ENCODE measurements around the gene USB1. TPM values are rescaled to one million over a fixed set of nuclear protein-coding genes. Genes with fewer than 3 reads are reported as not detected.

The USB1 gene
- total and polyA plus RNA-seq, 4 donors: 14.7 to 72.7 (median 38.7) TPM

GRCh38 chr16:57957673-57958392 is 43.4 kb upstream of the USB1 start:
- no peak overlapping the region for H3K9ac ChIP-seq (ENCODE audit: insufficient read depth in 1 of 2, low read length in 2 of 2)
- ATAC-seq (ENCODE audit: insufficient read depth, low FRiP score): no peak
- H3K9me3 ChIP-seq (ENCODE audit: control insufficient read depth in 4 of 4, insufficient read depth in 3 of 4, low read length in 3 of 4): no peaks in the 10 kb centered on the region
- TF ChIP-seq, protein P1, sequence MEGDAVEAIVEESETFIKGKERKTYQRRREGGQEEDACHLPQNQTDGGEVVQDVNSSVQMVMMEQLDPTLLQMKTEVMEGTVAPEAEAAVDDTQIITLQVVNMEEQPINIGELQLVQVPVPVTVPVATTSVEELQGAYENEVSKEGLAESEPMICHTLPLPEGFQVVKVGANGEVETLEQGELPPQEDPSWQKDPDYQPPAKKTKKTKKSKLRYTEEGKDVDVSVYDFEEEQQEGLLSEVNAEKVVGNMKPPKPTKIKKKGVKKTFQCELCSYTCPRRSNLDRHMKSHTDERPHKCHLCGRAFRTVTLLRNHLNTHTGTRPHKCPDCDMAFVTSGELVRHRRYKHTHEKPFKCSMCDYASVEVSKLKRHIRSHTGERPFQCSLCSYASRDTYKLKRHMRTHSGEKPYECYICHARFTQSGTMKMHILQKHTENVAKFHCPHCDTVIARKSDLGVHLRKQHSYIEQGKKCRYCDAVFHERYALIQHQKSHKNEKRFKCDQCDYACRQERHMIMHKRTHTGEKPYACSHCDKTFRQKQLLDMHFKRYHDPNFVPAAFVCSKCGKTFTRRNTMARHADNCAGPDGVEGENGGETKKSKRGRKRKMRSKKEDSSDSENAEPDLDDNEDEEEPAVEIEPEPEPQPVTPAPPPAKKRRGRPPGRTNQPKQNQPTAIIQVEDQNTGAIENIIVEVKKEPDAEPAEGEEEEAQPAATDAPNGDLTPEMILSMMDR (IDR thresholded peaks at IDR 0.05; ENCODE audit: control extremely low read depth, extremely low read depth): no peak
- no peaks in the 10 kb centered on the region for H3K27me3 ChIP-seq (ENCODE audit: control insufficient read depth in 3 of 3, insufficient read depth in 3 of 3, low read length in 2 of 3)
- H3K36me3 ChIP-seq (ENCODE audit: control insufficient read depth in 4 of 4, insufficient read depth in 4 of 4, low read length in 4 of 4): no peaks in the 10 kb centered on the region
- peak overlapping the region in 1 of 2 donors; percentile 18 for H3K27ac ChIP-seq (ENCODE audit: low read depth in 1 of 2, low read length in 1 of 2)
- WGBS, 2 donors: 74 to 84% methylated on average over 8 of the region's 8 CpGs
- peaks cover 0 to 5% (median 0%) of the 10 kb centered on the region in 5 donors for H3K4me1 ChIP-seq (ENCODE audit: control insufficient read depth in 5 of 5, insufficient read depth in 5 of 5, low read length in 5 of 5)
- no peak overlapping the region for H3K4me3 ChIP-seq
- DNase-seq: no peak

DNA sequence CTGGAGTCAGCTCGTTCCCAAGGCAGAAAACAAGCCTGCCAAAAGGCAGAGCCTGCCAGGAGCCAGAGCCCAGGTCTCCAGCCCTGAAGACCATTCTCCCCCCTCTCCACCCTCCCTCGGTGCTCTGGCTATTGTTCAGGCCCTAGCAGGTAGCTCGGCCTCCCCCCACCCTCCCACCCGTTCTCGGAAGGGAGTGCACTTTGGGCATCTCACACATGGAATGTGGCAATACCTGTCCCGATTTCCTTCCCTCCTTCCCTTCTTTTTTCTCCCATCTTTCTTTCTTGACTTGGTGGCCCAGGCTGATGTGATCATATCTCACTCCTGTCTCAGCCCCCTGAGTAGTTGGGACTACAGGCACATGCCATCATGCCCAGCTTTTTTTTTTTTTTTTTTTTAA is 42.7 kb upstream of the USB1 start:
- Histone ChIP-seq H3K27ac (ENCODE audit: low read depth in 1 of 2, low read length in 1 of 2) (no peak overlapping the region), H3K4me3 (no peak overlapping the region), H3K36me3 (ENCODE audit: control insufficient read depth in 4 of 4, insufficient read depth in 4 of 4, low read length in 4 of 4) (no peaks in the 10 kb centered on the region), H3K9ac (ENCODE audit: insufficient read depth in 1 of 2, low read length in 2 of 2) (no peak overlapping the region), H3K9me3 (ENCODE audit: control insufficient read depth in 4 of 4, insufficient read depth in 3 of 4, low read length in 3 of 4) (no peaks in the 10 kb centered on the region), H3K27me3 (ENCODE audit: control insufficient read depth in 3 of 3, insufficient read depth in 3 of 3, low read length in 2 of 3) (no peaks in the 10 kb centered on the region), H3K4me1 (ENCODE audit: control insufficient read depth in 5 of 5, insufficient read depth in 5 of 5, low read length in 5 of 5) (peaks cover 0 to 5% (median 0%) of the 10 kb centered on the region in 5 donors)
- peak in 1 of 3 donors; percentile 9 for DNase-seq
- TF ChIP-seq, protein P1 (IDR thresholded peaks at IDR 0.05; ENCODE audit: control extremely low read depth, extremely low read depth): no peak
- 62 to 84% methylated on average over 6 of the region's 6 CpGs for WGBS, 2 donors
- ATAC-seq (ENCODE audit: insufficient read depth, low FRiP score): no peak

- Histone ChIP-seq H3K4me3 (no peak overlapping the region), H3K27me3 (ENCODE audit: control insufficient read depth in 3 of 3, insufficient read depth in 3 of 3, low read length in 2 of 3) (no peaks in the 10 kb centered on the region), H3K9me3 (ENCODE audit: control insufficient read depth in 4 of 4, insufficient read depth in 3 of 4, low read length in 3 of 4) (no peaks in the 10 kb centered on the region), H3K27ac (ENCODE audit: low read depth in 1 of 2, low read length in 1 of 2) (no peak overlapping the region), H3K4me1 (ENCODE audit: control insufficient read depth in 5 of 5, insufficient read depth in 5 of 5, low read length in 5 of 5) (peaks cover 0 to 5% (median 0%) of the 10 kb centered on the region in 5 donors), H3K36me3 (ENCODE audit: control insufficient read depth in 4 of 4, insufficient read depth in 4 of 4, low read length in 4 of 4) (no peaks in the 10 kb centered on the region), H3K9ac (ENCODE audit: insufficient read depth in 1 of 2, low read length in 2 of 2) (no peak overlapping the region)
- ATAC-seq (ENCODE audit: insufficient read depth, low FRiP score) (no peak), DNase-seq (peak in 2 of 3 donors; percentile 8 to 32)
- 64 to 66% methylated on average over 8 of the region's 8 CpGs for WGBS, 2 donors
- TF ChIP-seq, protein P1 (IDR thresholded peaks at IDR 0.05; ENCODE audit: control extremely low read depth, extremely low read depth): no peak
Measured at GRCh38 chr16:57959121-57959520, 42.1 kb upstream of the USB1 start.
